GM11168 (cell line): ENCODE data around the gene PLCG2.
"Not testable (repeated sequence)": the region's sequence is repeated elsewhere in the genome, so short reads cannot be mapped to it uniquely, and the experiment has no call there.

ENCODE experiments used
- in situ Hi-C: fragments of 300-500 bp; cut with MboI; formaldehyde crosslinking; loops from one replicate; pipeline ENCODE4 v1.12.0; 2022; ENCODE audit warnings: low sequenced_read_pairs; ENCODE audit not compliant: unreplicated experiment

PLCG2 gene

GRCh38 chr16:82009789-82010188 is 230.7 kb downstream of the PLCG2 start:
- in situ Hi-C loops: not testable (repeated sequence)

- in situ Hi-C loops: no loop called here
Measured at GRCh38 chr16:82010649-82011048, 231.6 kb downstream of the PLCG2 start.

- in situ Hi-C loops: no loop called here
Measured at GRCh38 chr16:82011199-82011641, 232.1 kb downstream of the PLCG2 start, which contains the start of gene SDR42E1. Gene SDR42E1 (minus strand): TSS chr16:82011470. CDS start chr16:82000858, 10,612 bp downstream.
